GM18870 (cell line): ENCODE data around the gene CWH43.
A peak's percentile ranks its signal among the peaks of the same experiment; 100 is the strongest.
"Not testable (repeated sequence)": the region's sequence is repeated elsewhere in the genome, so short reads cannot be mapped to it uniquely, and the experiment has no call there.

Source experiments
- ATAC-seq: cut with Tn5 transposase; IDR thresholded peaks from one replicate; pipeline ENCODE4 v1.9.1; 2021; ENCODE audit warnings: moderate library complexity; ENCODE audit not compliant: unreplicated experiment

Gene CWH43

DNA sequence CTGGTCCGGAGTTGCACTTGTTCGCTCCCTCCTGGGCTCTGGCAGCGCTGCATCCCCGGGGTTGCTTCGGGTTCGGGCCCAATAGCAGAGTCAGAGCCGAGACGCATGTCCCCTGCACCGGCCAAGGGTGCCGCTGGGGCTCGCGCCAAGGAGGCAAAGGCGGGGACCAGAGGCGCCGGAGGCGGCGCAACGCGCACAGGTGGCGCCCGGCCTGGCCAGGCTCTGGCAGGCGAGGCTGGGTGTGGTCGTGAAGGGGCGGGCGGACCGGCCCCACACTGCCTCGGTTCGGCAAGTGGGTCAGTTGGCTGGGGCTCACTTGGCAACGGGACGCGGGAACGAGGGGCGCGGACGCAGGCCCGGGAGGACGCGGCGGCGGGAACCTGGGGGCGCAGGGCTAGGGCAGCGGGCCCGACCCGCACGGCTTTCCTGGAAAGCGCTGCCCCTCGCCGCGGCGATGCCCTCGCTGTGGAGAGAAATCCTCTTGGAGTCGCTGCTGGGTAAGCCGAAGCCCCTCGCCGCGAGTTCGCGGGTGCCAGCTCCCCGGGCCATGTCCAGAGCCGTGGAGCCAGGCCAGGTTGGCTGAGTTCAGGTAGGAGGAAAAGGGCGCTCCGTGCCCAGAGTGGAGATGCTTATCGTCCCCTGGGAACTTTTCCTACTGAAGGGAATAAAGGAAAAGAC, at the start of gene CWH43:
Gene CWH43, plus strand, starts transcription at position 300 of the 678 bp plus-strand sequence. Its CDS starts 155 bp downstream, at position 455.
- ATAC-seq = no peak

DNA sequence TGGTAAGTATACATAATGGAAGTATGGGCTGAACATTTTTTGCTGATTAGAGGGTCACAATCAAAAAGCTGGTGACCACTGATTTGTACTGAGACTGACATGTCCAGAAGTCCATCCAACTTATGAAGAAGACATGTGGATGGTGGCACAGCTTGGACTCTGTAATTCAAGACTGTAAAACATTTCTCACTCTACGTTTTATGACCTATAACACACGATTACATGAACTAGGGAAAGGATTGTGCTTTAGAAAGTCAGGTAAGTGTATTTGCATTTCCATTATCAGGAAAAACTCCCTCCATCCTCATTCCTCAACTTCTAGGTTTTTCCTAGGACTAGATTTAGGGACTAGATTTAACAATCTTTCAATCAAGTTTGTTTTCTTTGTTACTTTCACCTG, 49.0 kb upstream of the CWH43 start:
- ATAC-seq = no peak

DNA sequence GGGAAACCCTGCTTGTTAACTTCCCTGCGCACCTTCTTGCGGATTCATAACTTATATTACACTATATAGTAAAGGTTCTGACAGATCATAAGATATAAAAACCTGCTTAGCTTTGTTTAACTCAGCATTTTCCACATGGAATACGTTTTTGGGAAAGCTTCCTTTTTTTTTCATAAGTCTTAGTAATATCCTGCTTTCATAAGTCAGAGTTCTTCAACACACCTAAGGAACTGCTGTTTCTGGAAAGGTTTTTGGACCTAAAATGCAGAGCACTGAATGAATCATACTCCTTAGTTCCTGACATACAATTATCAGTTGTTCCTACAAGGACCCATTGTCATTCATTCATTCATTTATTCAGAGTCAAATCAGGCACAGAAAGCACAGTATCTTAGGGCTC, 47.2 kb upstream of the CWH43 start:
- no peak for ATAC-seq

DNA sequence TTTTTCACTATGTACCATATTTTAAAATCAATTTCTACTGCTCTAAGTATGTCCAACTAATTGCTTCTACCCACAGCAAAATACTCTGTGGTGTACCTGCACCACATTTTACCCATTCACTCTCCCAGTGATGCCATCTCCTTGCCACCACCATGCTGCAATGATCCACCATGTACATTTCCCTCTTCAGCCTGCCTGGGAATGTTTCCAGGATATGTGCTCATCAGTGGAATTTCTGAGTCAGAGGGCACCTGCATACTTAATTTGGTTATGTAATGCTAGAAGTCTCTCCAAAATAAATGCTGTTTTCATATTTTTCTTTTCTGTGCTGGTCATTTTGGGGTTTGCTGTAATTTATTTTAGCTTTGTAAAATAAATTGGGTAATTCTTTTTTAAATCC, 46.3 kb upstream of the CWH43 start:
- no peak for ATAC-seq

DNA sequence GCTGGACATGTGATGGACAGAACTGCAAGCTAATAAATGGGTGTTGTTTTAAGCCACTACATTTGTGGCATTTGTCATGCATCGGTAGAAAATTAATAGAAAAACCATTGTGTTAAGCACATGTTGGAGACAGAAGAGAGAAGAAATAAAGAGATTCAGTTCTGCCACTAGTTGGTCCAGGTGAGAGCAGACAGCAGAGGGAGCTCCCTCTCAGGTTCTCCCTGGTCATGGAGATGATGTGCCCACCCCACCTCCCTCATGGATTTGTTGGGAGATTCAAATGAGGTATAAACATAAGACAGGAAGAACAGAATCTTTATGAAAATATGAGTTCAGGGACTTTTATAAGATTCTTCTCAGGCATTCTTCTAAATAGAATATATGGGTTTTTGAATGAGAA, 42.7 kb upstream of the CWH43 start:
- ATAC-seq = no peak

DNA sequence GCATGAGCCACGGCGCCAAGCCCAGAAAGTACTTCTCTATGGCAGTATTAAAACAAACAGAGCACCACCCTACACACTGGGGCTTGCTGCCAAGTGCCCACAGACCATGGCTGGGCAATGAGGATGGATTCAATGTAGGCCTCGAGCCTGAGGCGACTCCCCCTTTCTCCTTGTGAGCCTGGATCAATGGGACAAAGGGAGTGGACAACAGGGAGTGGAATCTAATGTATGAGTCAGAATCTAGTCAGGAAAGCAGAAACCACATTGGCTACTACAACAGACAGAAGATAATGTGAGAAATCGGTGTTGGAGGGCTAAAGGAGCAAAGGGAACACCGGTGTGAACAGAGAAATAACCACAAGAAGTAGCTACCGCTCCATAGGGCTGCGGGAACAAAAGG, 41.8 kb upstream of the CWH43 start:
- no peak for ATAC-seq

DNA sequence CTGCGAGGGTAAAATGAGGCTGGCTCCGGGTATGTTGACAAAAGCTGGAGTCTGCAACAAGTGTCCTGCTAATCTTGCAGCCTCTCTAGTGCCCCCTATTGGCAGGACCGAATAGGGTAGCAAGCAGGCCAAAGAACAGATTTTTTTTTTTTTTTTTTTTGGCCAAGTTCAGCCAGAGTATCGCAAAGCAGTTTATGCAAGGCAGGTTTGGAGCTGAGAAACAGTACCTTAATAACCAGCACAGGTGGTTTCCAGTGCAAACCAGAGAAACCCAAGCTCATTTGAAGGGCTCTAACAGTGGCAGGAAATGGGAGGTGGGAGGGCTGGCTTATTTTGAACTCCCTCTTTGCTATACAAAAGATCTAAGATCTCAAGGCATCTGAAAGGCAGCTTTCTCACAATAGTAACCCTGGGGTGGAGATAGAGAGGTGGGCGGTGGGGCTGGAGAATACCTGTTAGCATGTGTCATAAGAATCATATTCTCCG, 41.3 kb upstream of the CWH43 start:
- no peak for ATAC-seq

DNA sequence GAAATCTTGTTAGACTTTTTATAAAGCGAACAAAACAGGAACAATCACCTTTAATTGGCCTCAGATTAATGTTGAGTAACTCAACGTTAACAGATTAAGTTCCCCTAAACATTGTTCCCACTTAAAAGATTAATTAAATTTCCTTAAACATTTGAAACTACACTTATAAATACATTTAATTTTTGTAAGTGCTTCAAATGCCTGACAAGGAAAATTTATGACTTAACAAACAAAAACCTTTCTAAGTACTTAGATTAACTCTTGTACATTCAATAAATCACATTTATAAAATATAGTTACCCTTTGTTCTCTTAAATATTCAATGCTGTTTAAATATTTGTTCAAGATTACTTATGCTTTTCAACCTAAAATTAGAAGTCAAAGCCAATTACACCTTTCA, 40.1 kb upstream of the CWH43 start:
- ATAC-seq = no peak

DNA sequence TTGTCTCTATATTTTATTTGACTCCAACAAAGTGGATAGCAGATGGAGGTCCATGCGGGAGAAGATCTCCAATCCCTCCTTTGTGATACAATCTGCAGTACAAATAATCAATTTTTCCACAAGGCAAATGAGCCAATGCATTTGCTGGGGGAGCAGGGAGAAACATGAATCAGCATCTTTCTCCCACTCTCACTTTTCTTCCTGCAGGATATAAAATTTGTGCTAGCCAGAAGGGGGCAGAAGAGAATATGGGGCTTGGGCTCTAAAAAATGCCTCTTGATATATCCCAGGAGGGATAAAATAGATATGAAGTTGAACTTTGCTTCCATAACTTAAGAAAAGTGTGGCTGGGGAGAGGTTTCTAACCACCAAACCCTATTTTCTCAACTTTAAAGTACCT, 38.3 kb upstream of the CWH43 start:
- no peak for ATAC-seq

DNA sequence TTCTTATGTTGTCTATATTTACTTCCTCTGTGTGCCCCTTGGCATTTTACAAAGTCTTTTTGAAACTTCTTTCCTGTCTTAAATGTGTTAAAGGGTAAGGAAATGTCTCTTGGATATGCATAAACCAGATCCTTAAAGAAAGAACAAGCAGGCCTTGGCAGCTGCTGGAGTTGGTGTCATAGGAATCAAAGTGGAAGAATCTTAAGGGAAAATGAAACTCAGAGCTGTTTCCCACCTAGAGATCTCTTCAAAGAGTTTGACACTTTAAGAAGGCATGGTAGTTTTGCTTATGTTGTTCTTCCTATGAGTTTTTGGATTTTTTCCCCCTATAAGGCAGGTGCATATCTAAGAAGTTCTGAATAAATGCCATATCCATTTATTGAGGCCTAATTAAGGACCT, 37.0 kb upstream of the CWH43 start:
- ATAC-seq = no peak

DNA sequence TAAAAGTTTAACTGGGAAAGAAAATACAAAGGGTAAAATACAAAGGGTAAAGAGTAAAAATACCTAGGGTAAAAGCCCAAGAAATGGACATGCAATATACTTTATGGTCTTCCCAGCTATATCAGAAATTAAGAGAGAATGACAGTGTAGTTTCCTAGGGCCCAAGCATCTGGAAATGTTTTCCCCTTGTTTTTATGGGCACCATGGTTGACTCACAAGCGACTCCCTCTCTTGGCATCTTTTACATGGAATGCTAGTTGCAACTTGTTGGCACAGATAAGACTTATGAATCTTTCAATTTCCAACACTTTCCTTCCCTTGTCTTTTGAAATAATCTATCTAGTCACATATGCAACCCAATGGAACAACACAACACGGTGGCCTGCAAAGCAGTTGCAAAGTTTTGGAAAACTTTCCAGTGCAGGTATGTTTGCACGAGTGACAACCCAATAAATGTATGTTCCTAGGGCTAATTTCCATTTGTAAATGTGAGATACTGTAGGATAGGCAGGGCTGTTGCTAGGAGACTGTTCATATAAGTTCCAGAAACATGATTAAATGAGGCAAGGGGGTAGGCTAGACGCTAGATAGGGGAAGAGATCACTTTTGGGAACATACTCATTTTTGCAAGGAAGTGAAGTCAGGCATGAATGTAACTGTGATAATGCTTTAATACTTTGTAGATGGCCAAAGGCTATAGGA, 36.4 kb upstream of the CWH43 start:
- ATAC-seq = no peak

DNA sequence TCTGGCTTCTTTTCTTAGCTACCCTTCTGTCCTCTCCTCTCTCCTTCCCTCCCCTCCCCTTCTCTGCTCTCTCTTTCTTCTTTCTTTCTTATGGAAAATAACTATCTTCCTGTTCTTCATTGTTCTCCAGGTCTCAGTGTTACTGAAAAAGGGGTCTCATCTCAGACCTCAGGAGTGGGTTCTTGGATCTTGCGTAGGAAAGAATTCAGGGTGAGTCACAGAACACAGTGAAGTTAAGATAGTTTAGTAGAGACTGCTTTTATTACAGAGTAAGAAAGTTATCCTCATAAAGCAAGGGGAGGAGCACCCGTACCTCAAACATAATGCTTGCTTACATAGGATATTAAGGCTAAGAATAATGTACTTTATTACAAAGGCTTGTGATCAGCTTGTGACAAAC, 31.8 kb upstream of the CWH43 start:
- ATAC-seq = no peak

DNA sequence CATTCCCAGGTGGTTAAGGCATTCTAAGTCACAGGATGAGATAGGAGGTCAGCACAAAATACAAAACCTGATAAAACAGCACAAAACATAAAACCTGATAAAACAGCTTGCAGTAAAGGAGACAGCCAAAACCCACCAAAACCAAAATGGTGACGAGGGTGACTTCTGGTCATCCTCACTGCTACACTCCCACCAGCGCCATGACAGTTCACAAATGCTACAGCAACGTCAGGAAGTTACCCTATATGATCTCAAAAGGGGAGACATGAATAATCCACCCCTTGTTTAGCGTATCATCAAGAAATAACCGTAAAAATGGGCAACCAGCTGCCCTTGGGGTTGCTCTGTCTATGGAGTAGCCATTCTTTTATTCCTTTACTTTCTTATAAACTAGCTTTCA, 28.7 kb upstream of the CWH43 start:
- not testable (repeated sequence) for ATAC-seq

DNA sequence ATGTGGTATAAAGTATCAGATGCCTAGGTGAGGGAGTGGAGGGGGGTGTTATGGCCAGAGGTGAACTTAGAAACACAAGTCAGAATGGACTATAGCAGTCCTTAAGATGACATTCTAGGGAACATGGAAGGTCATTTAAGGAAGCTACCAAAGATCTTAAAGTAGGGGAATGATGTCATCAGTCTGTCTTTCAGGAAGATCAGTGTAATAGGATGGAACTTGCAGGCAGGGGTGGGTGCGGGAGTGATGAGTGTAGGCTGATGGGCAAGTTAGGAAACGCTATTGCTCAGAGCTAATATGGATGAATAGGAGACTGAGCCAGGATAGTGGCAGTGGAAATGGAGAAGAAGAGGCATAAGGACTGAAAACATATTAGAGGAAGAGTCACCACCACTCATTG, 27.5 kb upstream of the CWH43 start:
- ATAC-seq = no peak

DNA sequence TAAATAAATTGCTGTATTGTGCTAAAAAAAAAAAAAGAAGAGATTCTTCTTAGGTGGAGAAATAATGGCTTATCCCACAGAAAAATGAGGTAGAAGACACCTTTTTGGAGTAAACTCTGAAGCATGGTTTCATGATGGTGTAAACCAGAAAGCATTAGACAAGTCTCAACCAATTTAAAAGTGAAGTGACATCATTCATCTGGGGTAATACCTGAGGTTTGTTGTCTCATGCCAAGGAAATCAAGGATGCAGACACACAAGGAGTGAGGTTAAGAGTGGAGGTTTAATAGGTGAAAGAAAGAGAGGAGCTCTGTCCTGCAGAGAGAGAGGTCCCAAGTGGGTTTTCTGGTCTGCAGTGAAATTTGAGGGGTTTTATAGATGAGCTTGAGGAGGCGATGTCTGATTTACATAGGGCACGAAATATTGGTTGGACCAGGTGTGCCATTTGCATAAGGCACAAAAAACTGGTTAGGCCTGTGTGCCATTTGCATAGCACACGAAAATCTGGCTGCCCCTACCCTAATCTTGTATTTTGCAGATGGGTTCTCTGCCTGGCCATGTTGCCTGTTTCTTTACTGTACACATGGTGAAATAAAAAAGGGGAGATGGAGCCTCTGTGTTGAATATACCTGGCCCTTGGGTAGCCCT, 25.0 kb upstream of the CWH43 start:
- no peak for ATAC-seq

DNA sequence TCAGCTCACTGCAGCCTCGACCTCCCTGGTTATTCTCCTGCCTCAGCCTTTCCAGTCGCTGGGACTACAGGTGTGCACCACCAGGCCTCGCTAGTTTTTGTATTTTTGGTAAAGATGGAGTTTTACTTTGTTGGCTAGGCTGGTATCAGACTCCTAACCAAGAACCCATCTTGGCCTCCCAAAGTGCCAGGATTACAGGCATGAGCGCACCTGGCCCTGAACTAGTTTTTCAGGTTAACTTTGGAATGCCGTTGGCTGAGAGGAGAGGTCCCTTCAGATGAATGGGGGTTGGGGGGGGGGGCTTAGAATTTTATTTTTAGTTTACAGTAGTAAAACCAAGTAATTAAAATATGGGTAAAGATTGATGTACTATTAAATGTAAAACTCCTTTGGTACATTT, 23.4 kb upstream of the CWH43 start:
- no peak for ATAC-seq

DNA sequence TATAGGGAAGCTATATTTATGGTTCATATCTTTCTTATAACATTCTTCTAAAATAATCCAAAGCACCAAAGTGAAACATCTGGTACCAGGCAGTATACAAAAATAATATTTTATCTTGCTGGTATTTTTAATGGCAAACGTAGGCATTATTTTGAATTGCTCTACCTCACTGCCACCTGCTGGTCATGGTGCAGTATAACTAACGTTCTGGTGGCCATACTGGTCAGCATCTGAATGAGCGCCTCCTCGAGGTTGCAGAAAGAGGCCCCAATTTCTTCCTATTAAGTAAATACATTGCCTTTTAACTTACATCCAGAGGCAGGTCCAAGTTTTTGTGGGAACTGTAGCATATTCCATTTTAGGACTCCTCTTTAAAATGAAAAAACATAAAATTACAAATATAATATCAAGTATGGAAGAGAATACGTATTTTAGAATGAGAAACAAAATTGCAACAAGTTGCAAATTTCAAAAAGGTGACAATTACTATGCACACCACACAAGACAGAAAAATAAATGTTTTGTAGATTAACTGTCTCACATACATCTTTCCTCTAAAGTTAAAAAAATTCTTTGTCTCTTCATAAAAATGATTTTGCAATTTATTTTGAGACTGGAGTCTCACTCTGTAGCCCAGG, 22.9 kb upstream of the CWH43 start:
- peak; percentile 82 for ATAC-seq

DNA sequence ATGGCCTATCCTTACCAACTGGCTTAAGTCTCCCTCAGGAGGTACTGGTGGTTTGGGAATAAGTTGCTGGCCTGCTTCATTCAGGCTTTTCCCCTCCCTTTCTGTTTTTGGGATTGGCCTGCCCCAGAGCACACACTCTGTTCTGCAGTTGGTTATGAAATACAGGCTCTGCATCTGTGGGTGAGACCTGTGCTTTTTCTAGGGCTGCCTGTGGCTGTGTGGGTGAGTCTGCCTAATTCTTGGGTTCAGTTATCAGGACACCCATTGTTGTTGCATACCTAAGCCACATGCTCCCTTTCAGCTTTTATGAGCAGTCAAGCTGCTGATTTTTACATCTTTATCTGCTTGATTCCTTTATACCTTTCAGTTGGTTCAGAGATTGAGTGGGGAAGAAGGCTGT, 19.0 kb upstream of the CWH43 start:
- no peak for ATAC-seq

DNA sequence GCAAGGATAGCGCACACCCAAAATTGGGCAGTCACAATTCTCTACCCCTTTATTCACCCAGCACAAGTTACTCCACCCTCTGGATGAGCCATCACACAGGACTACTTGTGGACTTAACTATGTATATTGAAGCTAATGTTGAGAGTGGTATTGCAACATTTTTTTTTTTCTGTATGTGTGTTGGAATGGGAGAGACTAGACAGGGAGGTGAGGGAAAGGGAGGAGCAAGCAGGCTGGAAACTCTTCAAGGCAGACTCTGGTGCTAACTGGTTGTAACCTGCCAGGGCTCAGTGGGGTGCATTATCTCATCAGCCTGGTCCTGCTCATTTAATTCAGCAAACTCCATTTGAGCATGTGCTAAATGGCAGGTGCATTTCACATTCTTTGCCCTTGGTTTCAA, 18.4 kb upstream of the CWH43 start:
- ATAC-seq = no peak

DNA sequence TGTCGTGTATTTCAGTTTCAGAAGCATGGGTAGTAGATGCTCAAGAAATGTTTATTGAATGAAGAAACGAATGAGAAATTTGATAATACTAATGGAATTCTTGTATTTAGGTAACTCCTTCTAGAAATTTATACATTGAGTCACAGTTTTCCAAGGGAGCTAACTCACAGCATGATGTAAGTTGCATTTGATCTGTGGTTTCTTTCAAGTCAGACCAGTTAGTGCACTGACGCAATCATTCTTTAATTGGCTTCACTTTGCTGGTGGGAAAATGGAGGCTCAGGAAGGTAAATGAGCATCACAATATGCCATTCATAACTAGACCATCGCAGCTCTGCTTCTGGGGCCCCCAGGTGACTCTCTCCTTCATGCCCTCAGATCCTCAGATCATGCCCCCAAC, 17.3 kb upstream of the CWH43 start:
- ATAC-seq = no peak

DNA sequence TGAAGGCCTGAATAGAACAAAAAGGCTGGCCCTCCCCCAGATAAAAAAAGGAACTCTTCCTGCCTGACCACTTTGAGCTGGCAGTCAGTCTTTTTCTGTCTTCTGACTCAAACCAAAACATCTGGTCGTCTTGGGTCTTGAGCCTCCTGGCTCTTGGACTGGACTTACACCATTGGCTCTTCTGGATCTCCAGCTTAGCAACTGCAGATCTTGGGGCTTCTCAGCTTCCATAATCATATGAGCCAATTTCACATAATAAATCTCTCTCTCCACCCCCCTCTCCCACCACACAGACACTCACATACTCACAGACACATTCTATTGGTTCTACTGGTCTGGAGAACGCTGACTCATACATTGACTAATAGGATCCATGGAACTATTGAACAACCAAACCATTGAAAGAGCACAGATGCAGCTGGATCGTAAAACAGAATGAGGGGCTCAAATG, 15.6 kb upstream of the CWH43 start:
- no peak for ATAC-seq
